Endodermal cell (in vitro differentiated cells): ENCODE data around the gene CCL1. TPM values are rescaled to one million over a fixed set of nuclear protein-coding genes. Genes with fewer than 3 reads are reported as not detected.

ENCODE experiments used
- DNase-seq: peaks from one replicate; pipeline ENCODE4 v3.0.0-alpha.2; 2017
- H3K27ac ChIP-seq: 2 replicates; pipeline ENCODE4 v1.5.1; 2013; ENCODE audit warnings: mild to moderate bottlenecking, low read depth, low read length, moderate library complexity
- H3K27me3 ChIP-seq: 2 replicates; pipeline ENCODE4 v1.6.1; 2013; ENCODE audit warnings: mild to moderate bottlenecking, low read length, moderate library complexity; ENCODE audit not compliant: insufficient read depth, control insufficient read depth, poor library complexity, severe bottlenecking
- H3K36me3 ChIP-seq: 2 replicates; pipeline ENCODE4 v1.7.0; 2013; ENCODE audit warnings: mild to moderate bottlenecking, low read length, moderate library complexity; ENCODE audit not compliant: control insufficient read depth, insufficient read depth
- H3K4me1 ChIP-seq: one replicate; pipeline ENCODE4 v1.7.0; 2013; ENCODE audit warnings: low read length; ENCODE audit not compliant: control insufficient read depth, insufficient read depth
- H3K4me3 ChIP-seq: 2 replicates; pipeline ENCODE4 v1.5.1; 2013; ENCODE audit warnings: mild to moderate bottlenecking, low read length, moderate library complexity
- H3K9ac ChIP-seq: 2 replicates; pipeline ENCODE4 v1.6.1; 2013; ENCODE audit warnings: mild to moderate bottlenecking, low read length, moderate library complexity; ENCODE audit not compliant: poor library complexity, severe bottlenecking; ENCODE audit errors: extremely low read depth
- H3K9me3 ChIP-seq: 2 replicates; pipeline ENCODE4 v1.6.1; 2013; ENCODE audit warnings: mild to moderate bottlenecking, low read length, moderate library complexity; ENCODE audit not compliant: control insufficient read depth
- H3K27ac Mint-ChIP-seq: 2 replicates; pipeline ENCODE4 v1.8.0; 2020; ENCODE audit warnings: mixed read lengths
- H3K27me3 Mint-ChIP-seq: 2 replicates; pipeline ENCODE4 v1.8.0; 2021; ENCODE audit warnings: mild to moderate bottlenecking, mixed read lengths; ENCODE audit not compliant: insufficient read depth
- H3K36me3 Mint-ChIP-seq: 2 replicates; pipeline ENCODE4 v1.8.0; 2020; ENCODE audit warnings: low read depth, mixed read lengths
- H3K4me1 Mint-ChIP-seq: 2 replicates; pipeline ENCODE4 v1.8.0; 2020; ENCODE audit warnings: mixed read lengths
- H3K4me3 Mint-ChIP-seq: 2 replicates; pipeline ENCODE4 v1.8.0; 2020; ENCODE audit warnings: mild to moderate bottlenecking, moderate library complexity, mixed read lengths
- H3K9me3 Mint-ChIP-seq: 2 replicates; pipeline ENCODE4 v1.8.0; 2020; ENCODE audit warnings: mild to moderate bottlenecking, mixed read lengths
- CTCF ChIP-seq: fragments of 200-600 bp; sonication (generic); conservative IDR thresholded peaks from 2 replicates; pipeline ENCODE4 v1.5.0; 2021; ENCODE audit warnings: antibody characterized with exemption, mild to moderate bottlenecking
- WGBS, 2 experiments: methylation state at CpG; one replicate each; pipeline versions ENCODE4 v1.1.5 to v1.1.7; 2013; ENCODE audit warnings: missing lambda C conversion rate in 2 of 2, mixed read lengths in 1 of 2; ENCODE audit not compliant: insufficient coverage in 1 of 2, insufficient read length in 1 of 2; 5-methylcytosine and 5-hydroxymethylcytosine counted together
- total RNA-seq, 2 donors: library from RNA; stranded (reverse); fragmentation: NEBNext Ultra II Directional in 1 of 2; extraction: Animal tissue kit (Norgen Biotek cat#: 25700) in 1 of 2; gene quantifications; 2 replicates in 1 of 2; 3 replicates in 1 of 2; pipeline ENCODE4 v1.2.1, GENCODE V29; 2021

CCL1 gene
- total RNA-seq, 2 donors from 2014 or later = not detected

DNA sequence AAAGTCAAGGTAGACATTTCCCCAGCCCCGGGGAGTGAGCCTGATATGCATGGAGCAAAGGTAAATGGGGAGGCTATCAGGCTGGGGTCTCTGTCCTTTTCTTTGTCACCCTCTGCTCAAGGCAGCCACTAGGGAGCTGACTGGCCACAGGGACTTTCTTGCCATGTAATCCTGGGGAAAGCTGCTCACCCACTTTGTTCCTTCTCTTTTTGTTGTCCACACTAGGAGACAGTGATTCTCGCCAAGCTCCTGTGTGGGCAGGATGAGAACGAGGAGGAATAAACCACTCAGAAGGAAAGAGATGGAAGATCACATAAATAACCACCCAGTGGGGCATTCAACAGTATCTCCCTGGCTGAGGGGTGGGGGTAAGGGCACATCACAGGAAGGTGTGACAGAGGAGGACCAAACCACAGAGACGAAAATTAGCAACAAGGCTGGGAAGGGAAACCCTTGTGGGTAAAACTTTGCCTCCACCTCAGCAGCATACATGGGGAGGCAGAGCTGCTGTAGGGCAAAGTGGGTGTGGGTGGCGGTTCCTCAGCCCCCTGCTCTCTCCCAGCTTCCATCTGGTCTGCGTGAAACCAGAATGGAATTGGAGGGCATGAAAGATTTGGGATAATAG, 26.2 kb upstream of the CCL1 start:
- no peak overlapping the region for H3K4me3 Mint-ChIP-seq
- H3K4me3 ChIP-seq = no peak overlapping the region
- H3K36me3 ChIP-seq = no peaks in the 10 kb centered on the region
- no peaks in the 10 kb centered on the region for H3K4me1 ChIP-seq
- no peak for TF ChIP-seq CTCF
- peaks cover 13% of the 10 kb centered on the region for H3K27me3 Mint-ChIP-seq
- no peaks in the 10 kb centered on the region for H3K9me3 Mint-ChIP-seq
- no peak overlapping the region for H3K27ac Mint-ChIP-seq
- H3K27me3 ChIP-seq = no peaks in the 10 kb centered on the region
- peaks cover 4% of the 10 kb centered on the region for H3K4me1 Mint-ChIP-seq
- 88 to 92% methylated on average over 2 to 5 of the region's 6 CpGs for WGBS, 2 experiments
- no peak overlapping the region for H3K27ac ChIP-seq
- no peaks in the 10 kb centered on the region for H3K36me3 Mint-ChIP-seq
- DNase-seq = peak; percentile 42
- H3K9me3 ChIP-seq = no peaks in the 10 kb centered on the region
- H3K9ac ChIP-seq = no peak overlapping the region

DNA sequence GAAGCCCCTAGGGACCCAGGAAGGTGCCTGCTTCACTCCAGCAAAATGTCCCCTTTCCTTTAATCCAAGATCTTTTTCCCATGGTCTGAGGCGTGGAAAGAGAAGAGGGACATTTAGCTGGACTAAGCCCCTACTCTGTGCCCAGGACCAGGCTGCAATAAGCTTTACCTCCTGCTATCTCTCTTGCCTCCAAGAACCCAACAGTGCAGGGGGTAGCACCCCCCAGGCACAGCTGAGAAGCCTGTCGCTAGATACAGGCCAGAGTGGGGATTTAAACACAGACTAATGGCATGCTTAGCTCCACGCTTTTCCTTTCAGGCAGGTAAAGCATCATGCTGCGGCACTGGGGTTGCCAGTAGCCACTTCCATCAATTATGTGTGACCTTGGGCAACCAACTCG, 24.5 kb upstream of the CCL1 start:
- Mint-ChIP-seq H3K4me3 (no peak overlapping the region), H3K27me3 (peaks cover 13% of the 10 kb centered on the region), H3K4me1 (peaks cover 12% of the 10 kb centered on the region), H3K36me3 (no peaks in the 10 kb centered on the region), H3K9me3 (no peaks in the 10 kb centered on the region), H3K27ac (no peak overlapping the region)
- Histone ChIP-seq H3K9me3 (no peaks in the 10 kb centered on the region), H3K27me3 (no peaks in the 10 kb centered on the region), H3K9ac (no peak overlapping the region), H3K4me1 (no peaks in the 10 kb centered on the region), H3K27ac (no peak overlapping the region), H3K4me3 (no peak overlapping the region), H3K36me3 (no peaks in the 10 kb centered on the region)
- 89 to 100% methylated on average over 3 to 4 of the region's 5 CpGs for WGBS, 2 experiments
- DNase-seq = no peak
- no peak for TF ChIP-seq CTCF

- no peak overlapping the region for H3K4me3 Mint-ChIP-seq
- no peak for TF ChIP-seq CTCF
- 90 to 93% methylated on average over 3 to 5 of the region's 5 CpGs for whole genome bisulfite sequencing, 2 experiments
- peaks cover 13% of the 10 kb centered on the region for H3K27me3 Mint-ChIP-seq
- DNase-seq = peak; percentile 65
- no peaks in the 10 kb centered on the region for H3K9me3 Mint-ChIP-seq
- Histone ChIP-seq H3K9ac (no peak overlapping the region), H3K36me3 (no peaks in the 10 kb centered on the region), H3K27ac (no peak overlapping the region), H3K4me1 (no peaks in the 10 kb centered on the region), H3K9me3 (no peaks in the 10 kb centered on the region), H3K4me3 (no peak overlapping the region), H3K27me3 (no peaks in the 10 kb centered on the region)
- H3K36me3 Mint-ChIP-seq = no peaks in the 10 kb centered on the region
- peaks cover 12% of the 10 kb centered on the region for H3K4me1 Mint-ChIP-seq
- H3K27ac Mint-ChIP-seq = no peak overlapping the region
Observed at GRCh38 chr17:34386697-34387550, 23.9 kb upstream of the CCL1 start.
